ENCODE data around the gene MRPL19. TPM values are rescaled to one million over a fixed set of nuclear protein-coding genes. Genes with fewer than 3 reads are reported as not detected.

Gene MRPL19
- total and polyA plus RNA-seq, 2 experiments from 2014 or later, result 65.5 to 149 TPM

GRCh38 chr2:75716406-75716805 lies 69.8 kb downstream of the MRPL19 start (continued):
- TF ChIP-seq ZNF462 (CRISPR knock-in tag; IDR thresholded peaks at IDR 0.05), result no peak
- no peak for TF ChIP-seq CREB1 (CRISPR knock-in tag; IDR thresholded peaks at IDR 0.05; ENCODE audit: low read depth)
- no peak for TF ChIP-seq EZH2 (IDR thresholded peaks at IDR 0.05; ENCODE audit: low read depth, unreplicated experiment)
- no peak for TF ChIP-seq NANOG (IDR thresholded peaks at IDR 0.05; ENCODE audit: borderline replicate concordance)
- no peak for TF ChIP-seq EZH2phosphoT487 (IDR thresholded peaks at IDR 0.05; ENCODE audit: unreplicated experiment)
- no peak for TF ChIP-seq REST (IDR thresholded peaks at IDR 0.05; ENCODE audit: unreplicated experiment)
- no peak for TF ChIP-seq ZNF114 (CRISPR knock-in tag; IDR thresholded peaks at IDR 0.05)
- no peak for TF ChIP-seq POLR2AphosphoS5 (IDR thresholded peaks at IDR 0.05; ENCODE audit: low read depth)
- TF ChIP-seq CTCF (conservative IDR thresholded peaks at IDR 0.05; ENCODE audit: low read depth in 2 of 2), result no peak; a peak in 1 of 4 replicates
- TF ChIP-seq ZNF331 (CRISPR knock-in tag; IDR thresholded peaks at IDR 0.05; ENCODE audit: low read depth), result no peak
- TF ChIP-seq STAT1 (IDR thresholded peaks at IDR 0.05; ENCODE audit: unreplicated experiment), result no peak

Measured in GM23338 (cell line).